Measurements from ENCODE around the gene HECTD2. TPM values are rescaled to one million over a fixed set of nuclear protein-coding genes. Genes with fewer than 3 reads are reported as not detected.

Gene HECTD2
- total RNA-seq, 1 experiment from 2014 or later, result 9.4 TPM

GRCh38 chr10:91424016-91424415 is 13.9 kb downstream of the HECTD2 start (continued):
- TF ChIP-seq USF2 (CRISPR knock-in tag; IDR thresholded peaks at IDR 0.05) (no peak), ZNF232 (CRISPR knock-in tag; IDR thresholded peaks at IDR 0.05) (no peak), E2F1 (CRISPR knock-in tag; IDR thresholded peaks at IDR 0.05) (no peak), JAZF1 (CRISPR knock-in tag; IDR thresholded peaks at IDR 0.05) (no peak), STAT6 (CRISPR knock-in tag; conservative IDR thresholded peaks at IDR 0.05; ENCODE audit: low read depth) (no peak), EMX1 (CRISPR knock-in tag; IDR thresholded peaks at IDR 0.05) (no peak), CTCF (IDR thresholded peaks at IDR 0.05) (no peak), ZNF219 (CRISPR knock-in tag; IDR thresholded peaks at IDR 0.05; ENCODE audit: borderline replicate concordance) (no peak), CREB1 (CRISPR knock-in tag; IDR thresholded peaks at IDR 0.05) (no peak), FOXK1 (CRISPR knock-in tag; IDR thresholded peaks at IDR 0.05) (no peak)

GRCh38 chr10:91432175-91432574 is 22.0 kb downstream of the HECTD2 start:
- TF ChIP-seq NR2C2 (CRISPR knock-in tag; IDR thresholded peaks at IDR 0.05) (no peak), ZNF532 (CRISPR knock-in tag; IDR thresholded peaks at IDR 0.05; ENCODE audit: borderline replicate concordance) (no peak), NFYB (CRISPR knock-in tag; conservative IDR thresholded peaks at IDR 0.05; ENCODE audit: low read depth) (no peak), EMX1 (CRISPR knock-in tag; IDR thresholded peaks at IDR 0.05) (no peak), ZNF121 (CRISPR knock-in tag; IDR thresholded peaks at IDR 0.05) (no peak), HMGA2 (CRISPR knock-in tag; IDR thresholded peaks at IDR 0.05) (no peak), ATF2 (CRISPR knock-in tag; IDR thresholded peaks at IDR 0.05; ENCODE audit: borderline replicate concordance, low read depth) (no peak), ZNF263 (CRISPR knock-in tag; IDR thresholded peaks at IDR 0.05; ENCODE audit: low read depth) (no peak), CREB1 (CRISPR knock-in tag; IDR thresholded peaks at IDR 0.05) (no peak), MAX (CRISPR knock-in tag; IDR thresholded peaks at IDR 0.05) (no peak)

More at GRCh38 chr10:91432175-91432574, 22.0 kb downstream of the HECTD2 start:
- H3K9me3 Mint-ChIP-seq, result no peaks in the 10 kb centered on the region
- CTCF ChIA-PET, result interaction anchor here (1.0 kb wide), 1 partner anchor 134 kb away, joined by 3 read pairs; no protein-coding TSS in a partner anchor
- ATAC-seq (no peak), DNase-seq (ENCODE audit: low spot score) (no peak)
- H3K4me3 Mint-ChIP-seq, result no peak overlapping the region
- H3K27ac Mint-ChIP-seq, result no peak overlapping the region
- no peaks in the 10 kb centered on the region for H3K27me3 Mint-ChIP-seq (ENCODE audit: low read depth)
- POLR2A ChIA-PET, result no interaction called here
- H3K4me1 Mint-ChIP-seq, result no peaks in the 10 kb centered on the region
- peaks cover 4% of the 10 kb centered on the region for H3K36me3 Mint-ChIP-seq
